ENCODE data around the gene DEFB127. TPM values are rescaled to one million over a fixed set of nuclear protein-coding genes. Genes with fewer than 3 reads are reported as not detected.
"Not testable (repeated sequence)": the region's sequence is repeated elsewhere in the genome, so short reads cannot be mapped to it uniquely, and the experiment has no call there.

The DEFB127 gene, protein sequence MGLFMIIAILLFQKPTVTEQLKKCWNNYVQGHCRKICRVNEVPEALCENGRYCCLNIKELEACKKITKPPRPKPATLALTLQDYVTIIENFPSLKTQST
- not detected for polyA plus RNA-seq (2012; ENCODE audit: insufficient read depth, insufficient read length, low read depth)

DNA sequence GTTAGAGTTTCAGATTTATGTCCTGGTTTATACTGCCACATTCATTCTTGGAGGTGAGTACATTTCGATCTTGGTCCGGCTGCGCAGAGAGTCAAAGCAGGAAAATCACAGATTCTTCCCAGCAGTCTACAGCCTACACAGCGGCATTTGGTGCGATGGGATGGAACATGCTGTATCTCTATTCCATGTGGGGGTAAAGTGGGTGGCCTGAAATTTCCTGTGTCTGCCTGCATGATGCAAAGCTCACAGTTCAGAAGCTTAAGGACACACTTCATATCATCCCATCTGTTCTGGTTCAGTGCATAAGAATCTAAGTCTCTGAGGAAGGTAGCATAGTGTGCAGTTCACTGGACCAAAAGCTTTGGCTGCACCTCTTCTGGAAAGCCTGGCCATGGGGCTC lies at the start of gene DEFB127:
TSS of gene DEFB127 (plus strand) at position 301 of the 400 bp plus-strand sequence. CDS start at position 392, 91 bp downstream.
- no peaks in the 10 kb centered on the region for H3K36me3 ChIP-seq
- H3K4me1 ChIP-seq, result no peaks in the 10 kb centered on the region
- no peak within 1 kb of the TSS for H3K4me3 ChIP-seq (ENCODE audit: low read depth, low read length)
- no peak for DNase-seq
- TF ChIP-seq CTCF (IDR thresholded peaks at IDR 0.05; ENCODE audit: low read depth, low read length), result no peak
- H3K27me3 ChIP-seq, result no peaks in the 10 kb centered on the region
- H3K9me3 ChIP-seq, result no peaks in the 10 kb centered on the region

GRCh38 chr20:112396-112795 lies 44.9 kb upstream of the DEFB127 start:
- Histone ChIP-seq H3K27me3 (no peaks in the 10 kb centered on the region), H3K9me3 (no peaks in the 10 kb centered on the region)

DNA sequence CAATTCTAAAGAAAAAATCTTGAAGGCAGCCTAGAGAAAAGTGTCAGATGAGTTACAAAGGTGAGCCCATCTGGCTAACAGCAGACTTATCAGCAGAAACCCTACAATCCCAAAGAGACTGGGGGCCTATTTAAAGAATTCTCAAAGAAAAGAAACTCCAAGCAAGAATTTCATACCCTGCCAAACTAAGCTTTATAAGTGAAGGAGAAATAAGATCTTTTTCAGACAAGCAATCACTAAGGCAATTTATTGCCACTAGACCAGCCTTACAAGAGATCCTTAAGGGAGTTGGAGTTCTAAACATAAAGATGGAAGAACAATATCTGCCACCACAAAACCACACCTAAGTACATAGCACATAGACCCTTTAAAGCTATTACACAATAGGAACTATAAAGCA lies 39.7 kb upstream of the DEFB127 start:
- Histone ChIP-seq H3K27me3 (no peaks in the 10 kb centered on the region), H3K36me3 (no peaks in the 10 kb centered on the region), H3K4me1 (no peaks in the 10 kb centered on the region), H3K9me3 (no peaks in the 10 kb centered on the region), H3K4me3 (ENCODE audit: low read depth, low read length) (no peak overlapping the region)
- DNase-seq, result no peak
- no peak for TF ChIP-seq CTCF (IDR thresholded peaks at IDR 0.05; ENCODE audit: low read depth, low read length)

More at GRCh38 chr20:112396-112795, 44.9 kb upstream of the DEFB127 start:
- TF ChIP-seq CTCF (IDR thresholded peaks at IDR 0.05; ENCODE audit: low read depth, low read length), result no peak
- Histone ChIP-seq H3K4me1 (no peaks in the 10 kb centered on the region), H3K4me3 (ENCODE audit: low read depth, low read length) (no peak overlapping the region), H3K36me3 (no peaks in the 10 kb centered on the region)
- DNase-seq, result no peak

DNA sequence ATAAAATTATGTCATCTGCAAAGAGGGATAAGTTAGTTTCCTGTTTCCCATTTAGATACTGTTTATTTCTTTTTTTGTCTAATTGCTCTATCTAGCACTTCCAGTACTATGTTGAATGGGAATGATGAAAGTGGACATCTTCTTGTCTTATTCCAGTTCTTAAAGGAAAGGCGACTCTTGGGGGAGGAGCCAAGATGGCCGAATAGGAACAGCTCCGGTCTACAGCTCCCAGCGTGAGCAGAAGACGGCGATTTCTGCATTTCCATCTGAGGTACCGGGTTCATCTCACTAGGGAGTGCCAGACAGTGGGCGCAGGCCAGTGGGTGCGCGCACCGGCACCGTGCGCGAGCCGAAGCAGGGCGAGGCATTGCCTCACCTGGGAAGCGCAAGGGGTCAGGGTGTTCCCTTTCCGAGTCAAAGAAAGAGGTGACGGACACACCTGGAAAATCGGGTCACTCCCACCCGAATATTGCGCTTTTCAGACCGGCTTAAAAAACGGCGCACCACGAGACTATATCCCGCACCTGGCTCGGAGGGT lies 27.4 kb upstream of the DEFB127 start:
- not testable (repeated sequence) for H3K27me3 ChIP-seq; H3K36me3 ChIP-seq; H3K4me3 ChIP-seq (ENCODE audit: low read depth, low read length); H3K4me1 ChIP-seq; DNase-seq; H3K9me3 ChIP-seq

GRCh38 chr20:137668-138490 lies 19.4 kb upstream of the DEFB127 start:
- Histone ChIP-seq H3K4me3 (ENCODE audit: low read depth, low read length) (peak overlapping the region; percentile 23; the same call in 1 of the 2 replicates), H3K36me3 (no peaks in the 10 kb centered on the region), H3K4me1 (no peaks in the 10 kb centered on the region), H3K27me3 (no peaks in the 10 kb centered on the region), H3K9me3 (no peaks in the 10 kb centered on the region)
- DNase-seq, result peak; percentile 34
- TF ChIP-seq CTCF (IDR thresholded peaks at IDR 0.05; ENCODE audit: low read depth, low read length), result peak; percentile 72

DNA sequence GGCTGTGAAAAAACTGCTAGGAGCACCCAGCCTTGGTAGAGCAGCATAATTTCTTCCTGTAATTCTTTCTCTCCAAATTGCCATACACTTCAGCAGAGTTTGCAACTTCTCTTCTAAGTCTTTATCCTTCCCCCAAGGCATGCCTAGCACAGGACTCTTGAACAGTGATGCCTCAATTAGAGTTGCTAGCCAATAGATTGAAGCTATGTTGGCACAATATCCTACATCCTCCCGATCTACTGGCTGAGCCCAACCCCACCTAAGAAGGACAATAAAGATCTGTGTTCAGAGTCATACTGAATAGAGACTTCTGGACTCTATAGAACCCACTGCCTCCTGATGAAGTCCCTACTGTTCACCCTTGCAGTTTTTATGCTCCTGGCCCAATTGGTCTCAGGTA lies 15.0 kb upstream of the DEFB127 start, which contains the start of gene DEFB126:
TSS of gene DEFB126 (plus strand) at position 301 of the 400 bp plus-strand sequence. CDS start at position 340, 39 bp downstream.
- Histone ChIP-seq H3K36me3 (no peaks in the 10 kb centered on the region), H3K4me1 (no peaks in the 10 kb centered on the region), H3K27me3 (no peaks in the 10 kb centered on the region), H3K4me3 (ENCODE audit: low read depth, low read length) (no peak within 1 kb of the TSS), H3K9me3 (no peaks in the 10 kb centered on the region)
- DNase-seq, result no peak
- no peak for TF ChIP-seq CTCF (IDR thresholded peaks at IDR 0.05; ENCODE audit: low read depth, low read length)
